HCT116 (cell line): ENCODE measurements around the gene SLC35E4.

Experiments used
- CEBPB ChIP-seq: IDR thresholded peaks from 2 replicates; pipeline ENCODE4 v1.6.1; 2012; ENCODE audit warnings: low read depth
- ELF1 ChIP-seq: IDR thresholded peaks from 2 replicates; pipeline ENCODE4 v1.6.1; 2012; ENCODE audit warnings: low read depth, borderline replicate concordance
- EZH2 ChIP-seq: fragments of 200-600 bp; sonication (generic); IDR thresholded peaks from 2 replicates; pipeline ENCODE4 v1.6.1; 2017; ENCODE audit warnings: antibody characterized with exemption, mixed run types
- SRF ChIP-seq: IDR thresholded peaks from 2 replicates; pipeline ENCODE4 v1.6.1; 2012; ENCODE audit warnings: low read depth
- TCF7L2 ChIP-seq: IDR thresholded peaks from 2 replicates; pipeline ENCODE4 v1.7.0; 2011; ENCODE audit warnings: borderline replicate concordance, inconsistent platforms; ENCODE audit not compliant: insufficient read depth, insufficient read length; ENCODE audit errors: extremely low read depth
- ZNF274 ChIP-seq: fragments of 200-500 bp; sonication (Bioruptor generic); IDR thresholded peaks from 2 replicates; pipeline ENCODE4 v1.6.1; 2014; ENCODE audit warnings: mild to moderate bottlenecking, low read depth, low read length, inconsistent platforms
- TF ChIP-seq, protein P1 (sequence below), 3 experiments: fragments of 200-600 bp in 1 of 3; sonication (generic) in 1 of 3; IDR thresholded peaks in 2 of 3; conservative IDR thresholded peaks in 1 of 3; 2 replicates each; pipeline ENCODE4 v1.5.1; 2012 to 2017; ENCODE audit warnings: low read depth in 2 of 3, low read length in 2 of 3, antibody characterized with exemption in 1 of 3, borderline replicate concordance in 1 of 3, control low read depth in 1 of 3, mild to moderate bottlenecking in 1 of 3, mixed read lengths in 1 of 3, mixed run types in 1 of 3, moderate library complexity in 1 of 3; ENCODE audit not compliant: insufficient read depth in 1 of 3
- TF ChIP-seq, protein P2 (sequence below): IDR thresholded peaks from 2 replicates; pipeline ENCODE4 v1.6.1; 2012

DNA sequence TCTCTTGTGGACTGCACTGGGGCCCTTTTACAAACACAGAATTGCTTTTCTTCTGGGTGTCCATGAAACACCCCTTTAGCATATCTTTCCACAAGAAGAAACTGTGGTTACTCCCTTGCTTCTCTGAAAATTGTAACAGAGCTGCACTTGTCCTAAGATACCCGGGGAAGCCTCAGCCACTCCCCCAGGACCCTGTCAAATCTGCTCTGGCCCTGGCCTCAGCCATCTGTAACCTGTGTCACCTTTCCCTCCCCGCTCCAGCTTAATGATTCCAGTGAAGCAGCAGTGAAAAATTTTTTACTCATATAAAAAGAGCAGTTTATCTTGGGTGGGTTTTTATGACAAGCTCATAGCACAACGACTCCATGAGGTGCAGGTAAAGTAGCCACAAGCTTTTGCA lies 35.5 kb downstream of the SLC35E4 start:
- TF ChIP-seq, protein P1, sequence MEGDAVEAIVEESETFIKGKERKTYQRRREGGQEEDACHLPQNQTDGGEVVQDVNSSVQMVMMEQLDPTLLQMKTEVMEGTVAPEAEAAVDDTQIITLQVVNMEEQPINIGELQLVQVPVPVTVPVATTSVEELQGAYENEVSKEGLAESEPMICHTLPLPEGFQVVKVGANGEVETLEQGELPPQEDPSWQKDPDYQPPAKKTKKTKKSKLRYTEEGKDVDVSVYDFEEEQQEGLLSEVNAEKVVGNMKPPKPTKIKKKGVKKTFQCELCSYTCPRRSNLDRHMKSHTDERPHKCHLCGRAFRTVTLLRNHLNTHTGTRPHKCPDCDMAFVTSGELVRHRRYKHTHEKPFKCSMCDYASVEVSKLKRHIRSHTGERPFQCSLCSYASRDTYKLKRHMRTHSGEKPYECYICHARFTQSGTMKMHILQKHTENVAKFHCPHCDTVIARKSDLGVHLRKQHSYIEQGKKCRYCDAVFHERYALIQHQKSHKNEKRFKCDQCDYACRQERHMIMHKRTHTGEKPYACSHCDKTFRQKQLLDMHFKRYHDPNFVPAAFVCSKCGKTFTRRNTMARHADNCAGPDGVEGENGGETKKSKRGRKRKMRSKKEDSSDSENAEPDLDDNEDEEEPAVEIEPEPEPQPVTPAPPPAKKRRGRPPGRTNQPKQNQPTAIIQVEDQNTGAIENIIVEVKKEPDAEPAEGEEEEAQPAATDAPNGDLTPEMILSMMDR (IDR thresholded peaks at IDR 0.05 in 2 of 3, conservative IDR thresholded peaks at IDR 0.05 in 1 of 3; ENCODE audit: borderline replicate concordance in 1 of 3, insufficient read depth in 1 of 3, low read depth in 2 of 3, low read length in 2 of 3) = no peak
- no peak for TF ChIP-seq ZNF274
- no peak for TF ChIP-seq SRF
- TF ChIP-seq CEBPB = no peak
- TF ChIP-seq, protein P2, sequence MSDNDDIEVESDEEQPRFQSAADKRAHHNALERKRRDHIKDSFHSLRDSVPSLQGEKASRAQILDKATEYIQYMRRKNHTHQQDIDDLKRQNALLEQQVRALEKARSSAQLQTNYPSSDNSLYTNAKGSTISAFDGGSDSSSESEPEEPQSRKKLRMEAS = no peak
- no peak for TF ChIP-seq TCF7L2
- no peak for TF ChIP-seq EZH2
- no peak for TF ChIP-seq ELF1
